HepG2 (cell line): ENCODE results near the gene NKAIN2.

Source experiments
- EZH2 ChIP-seq: conservative IDR thresholded peaks from 2 replicates; pipeline ENCODE4 v1.6.1; 2012; ENCODE audit warnings: mild to moderate bottlenecking, low read depth, low read length, moderate library complexity
- FOXM1 ChIP-seq: sonication (generic); formaldehyde crosslinking; IDR thresholded peaks from 2 replicates; pipeline ENCODE4 v1.5.0; 2020; ENCODE audit warnings: missing genetic modification reagents
- GABPB1 ChIP-seq: IDR thresholded peaks from 2 replicates; pipeline ENCODE4 v1.6.1; 2016; ENCODE audit warnings: mild to moderate bottlenecking, missing genetic modification reagents, moderate library complexity, missing compliant biosample characterization
- KDM1A ChIP-seq: IDR thresholded peaks from 2 replicates; pipeline ENCODE4 v1.6.1; 2016; ENCODE audit warnings: missing compliant biosample characterization
- KLF16 ChIP-seq, 2 experiments: sonication (generic) in 1 of 2; formaldehyde crosslinking in 1 of 2; IDR thresholded peaks; 2 replicates each; pipeline versions ENCODE4 v1.6.1 to v1.8.0; 2016 to 2023; ENCODE audit warnings: missing genetic modification reagents in 2 of 2, missing compliant biosample characterization in 1 of 2
- PAWR ChIP-seq: sonication (generic); formaldehyde crosslinking; IDR thresholded peaks from 2 replicates; pipeline ENCODE4 v1.4.0; 2020; ENCODE audit warnings: missing genetic modification reagents, mild to moderate bottlenecking, borderline replicate concordance
- POLR2AphosphoS5 ChIP-seq: IDR thresholded peaks from 2 replicates; pipeline ENCODE4 v1.6.1; 2012; ENCODE audit warnings: low read depth, low read length
- RFX5 ChIP-seq: IDR thresholded peaks from 2 replicates; pipeline ENCODE4 v1.6.1; 2011; ENCODE audit warnings: low read depth, low read length, improper control_type of control experiment
- SMAD9 ChIP-seq: sonication (generic); formaldehyde crosslinking; IDR thresholded peaks from 2 replicates; pipeline ENCODE4 v1.5.1; 2020; ENCODE audit warnings: mild to moderate bottlenecking, missing genetic modification reagents
- U2AF1 ChIP-seq: fragments of 200-400 bp; formaldehyde crosslinking; optimal IDR thresholded peaks from 2 replicates; pipeline ENCODE3; 2017; ENCODE audit warnings: mild to moderate bottlenecking, low read depth, low read length
- TF ChIP-seq, protein P1 (sequence below): sonication (generic); formaldehyde crosslinking; IDR thresholded peaks from 2 replicates; pipeline ENCODE4 v1.8.0; 2022; ENCODE audit warnings: missing genetic modification reagents, low read depth, mild to moderate bottlenecking, borderline replicate concordance

DNA sequence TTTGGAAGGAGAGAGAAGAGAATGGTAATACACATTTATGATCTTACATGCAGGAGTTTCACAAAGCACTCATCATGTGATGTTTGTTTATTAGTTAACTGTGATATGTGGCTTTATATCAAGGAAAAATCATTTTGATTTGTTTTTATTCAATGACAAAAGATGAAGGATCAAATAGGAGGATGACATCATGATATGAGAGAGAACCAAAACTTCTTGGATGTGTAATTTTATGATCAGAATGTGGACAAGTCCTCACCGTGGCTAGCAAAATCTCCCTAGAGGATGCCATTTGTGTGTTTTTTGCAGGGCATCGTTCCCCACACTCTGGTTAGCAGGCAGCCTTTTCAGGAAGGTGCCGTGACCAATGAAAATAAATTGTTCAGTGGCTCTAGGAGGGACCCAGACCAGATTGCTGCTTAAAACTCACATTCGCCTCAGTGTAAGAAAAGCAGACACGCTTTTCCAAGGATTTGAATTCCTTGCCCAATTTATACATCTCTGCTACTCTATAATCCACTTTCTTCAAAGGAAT is 552.7 kb downstream of the NKAIN2 start:
- TF ChIP-seq PAWR (CRISPR knock-in tag) (no peak), KLF16 (CRISPR knock-in tag; IDR thresholded peaks at IDR 0.05) (no peak), EZH2 (no peak), SMAD9 (CRISPR knock-in tag) (no peak), U2AF1 (no peak), KDM1A (CRISPR knock-in tag) (no peak), FOXM1 (CRISPR knock-in tag) (no peak), RFX5 (no peak), POLR2AphosphoS5 (no peak), GABPB1 (CRISPR knock-in tag) (no peak)
- TF ChIP-seq, protein P1, sequence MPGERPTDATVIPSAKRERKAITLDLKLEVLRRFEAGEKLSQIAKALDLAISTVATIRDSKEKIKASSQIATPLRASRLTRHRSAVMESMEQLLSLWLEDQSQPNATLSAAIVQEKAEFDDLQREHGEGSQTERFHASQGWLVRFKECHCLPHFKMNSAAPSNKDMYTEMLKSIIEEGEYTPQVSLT (CRISPR knock-in tag): no peak
